Right kidney (tissue), 1 donor: ENCODE results near the gene OPN5.

Experiments used
- DNase-seq: peaks from one replicate; pipeline ENCODE4 v3.0.0-alpha.2; 2016

OPN5 gene

GRCh38 chr6:47789553-47789952 lies 7.7 kb downstream of the OPN5 start:
- DNase-seq = no peak

- no peak for DNase-seq
Measured at GRCh38 chr6:47792216-47792733, 10.4 kb downstream of the OPN5 start.

- no peak for DNase-seq
Measured at GRCh38 chr6:47794577-47795135, 12.8 kb downstream of the OPN5 start.

- no peak for DNase-seq
Measured at GRCh38 chr6:47801984-47802383, 20.2 kb downstream of the OPN5 start.

- no peak for DNase-seq
Measured at GRCh38 chr6:47804821-47805220, 23.0 kb downstream of the OPN5 start.

- DNase-seq = peak; percentile 18
Measured at GRCh38 chr6:47809873-47810272, 28.0 kb downstream of the OPN5 start.

- DNase-seq = no peak
Measured at GRCh38 chr6:47810885-47811284, 29.1 kb downstream of the OPN5 start.

- no peak for DNase-seq
Measured at GRCh38 chr6:47811443-47811842, 29.6 kb downstream of the OPN5 start.

- no peak for DNase-seq
Measured at GRCh38 chr6:47817749-47818148, 35.9 kb downstream of the OPN5 start.

- DNase-seq = no peak
Measured at GRCh38 chr6:47819461-47819860, 37.6 kb downstream of the OPN5 start.

- DNase-seq = no peak
Measured at GRCh38 chr6:47822856-47823554, 41.2 kb downstream of the OPN5 start.

GRCh38 chr6:47832386-47833100 lies 50.7 kb downstream of the OPN5 start:
- DNase-seq = no peak

GRCh38 chr6:47834196-47834595 lies 52.4 kb downstream of the OPN5 start:
- DNase-seq = no peak

GRCh38 chr6:47836046-47836445 lies 54.2 kb downstream of the OPN5 start:
- no peak for DNase-seq

GRCh38 chr6:47836639-47837038 lies 54.8 kb downstream of the OPN5 start:
- no peak for DNase-seq

GRCh38 chr6:47839645-47840044 lies 57.8 kb downstream of the OPN5 start:
- DNase-seq = no peak

GRCh38 chr6:47844881-47845280 lies 63.0 kb downstream of the OPN5 start:
- no peak for DNase-seq

GRCh38 chr6:47846752-47847151 lies 64.9 kb downstream of the OPN5 start:
- no peak for DNase-seq

GRCh38 chr6:47851091-47851490 lies 69.3 kb downstream of the OPN5 start:
- DNase-seq = no peak

- DNase-seq = no peak
Measured at GRCh38 chr6:47852727-47853126, 70.9 kb downstream of the OPN5 start.

- no peak for DNase-seq
Measured at GRCh38 chr6:47853766-47854165, 71.9 kb downstream of the OPN5 start.

GRCh38 chr6:47854971-47855370 lies 73.1 kb downstream of the OPN5 start:
- no peak for DNase-seq

- no peak for DNase-seq
Measured at GRCh38 chr6:47859175-47859574, 77.3 kb downstream of the OPN5 start.

- DNase-seq = no peak
Measured at GRCh38 chr6:47862731-47863130, 80.9 kb downstream of the OPN5 start.
